HK-2 (cell line): ENCODE results near the gene TRAPPC12.
A peak's percentile ranks its signal among the peaks of the same experiment; 100 is the strongest.
"Not testable (repeated sequence)": the region's sequence is repeated elsewhere in the genome, so short reads cannot be mapped to it uniquely, and the experiment has no call there.

Source experiments
- DNase-seq: peaks from one replicate; pipeline ENCODE4 v3.0.0-alpha.2; 2018; ENCODE audit not compliant: unreplicated experiment

The TRAPPC12 gene

DNA sequence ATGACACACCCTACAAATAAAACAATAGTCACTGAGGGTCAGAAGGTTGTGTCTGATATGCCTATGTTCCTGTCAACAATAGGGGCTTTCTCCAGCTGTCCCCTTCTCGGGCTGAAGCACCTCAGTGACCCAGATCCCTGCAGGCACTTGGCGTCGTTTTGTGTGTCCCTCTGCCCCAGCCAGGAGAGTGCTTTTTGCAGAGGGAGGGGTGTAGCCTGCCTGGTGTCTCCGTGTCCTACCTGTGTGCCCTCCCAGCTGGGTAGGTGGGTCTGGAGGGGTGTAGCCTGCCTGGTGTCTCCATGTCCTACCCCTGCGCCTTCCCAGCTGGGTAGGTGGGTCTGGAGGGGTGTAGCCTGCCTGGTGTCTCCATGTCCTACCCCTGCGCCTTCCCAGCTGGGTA, 74.5 kb downstream of the TRAPPC12 start:
- DNase-seq: not testable (repeated sequence)

DNA sequence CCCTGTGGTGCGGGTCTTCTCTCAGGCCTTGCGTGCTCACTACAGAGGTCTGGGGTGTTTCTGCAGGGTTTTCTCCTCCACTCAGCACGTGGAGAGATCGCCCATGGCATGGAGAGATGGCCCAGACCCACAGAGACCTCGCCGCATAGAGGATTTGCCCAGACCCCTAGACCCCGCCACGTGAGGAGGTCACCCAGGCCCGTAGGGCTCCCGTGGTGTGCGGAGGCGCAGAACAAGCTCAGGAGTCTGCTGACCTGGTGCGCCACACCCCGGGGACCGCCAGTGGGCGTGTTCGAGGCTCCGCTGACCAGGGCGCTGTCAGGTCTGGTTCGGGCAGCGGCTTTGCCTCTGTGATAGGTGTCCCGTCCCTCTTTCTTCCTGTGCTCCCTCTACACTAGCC, 75.3 kb downstream of the TRAPPC12 start:
- DNase-seq: no peak

DNA sequence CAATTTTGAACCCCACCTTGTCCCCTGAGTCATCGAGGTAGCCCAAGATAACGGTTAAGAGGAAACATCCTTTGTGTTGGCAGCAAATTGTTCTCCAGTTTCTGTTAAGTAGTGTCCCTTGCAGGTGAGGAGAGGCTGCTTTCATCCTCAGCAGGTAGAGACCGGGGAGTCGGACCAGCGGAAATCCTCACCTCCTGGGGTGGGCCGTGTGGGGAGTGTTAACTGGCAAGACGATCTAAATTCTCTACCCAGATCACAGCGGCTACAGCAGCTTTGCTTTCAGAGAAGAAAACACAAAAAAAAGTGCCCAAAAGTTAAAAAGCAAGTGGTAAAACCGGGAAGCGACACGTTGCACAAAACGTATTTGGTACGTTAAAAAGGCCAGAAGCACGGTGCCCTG, 76.6 kb downstream of the TRAPPC12 start:
- no peak for DNase-seq

DNA sequence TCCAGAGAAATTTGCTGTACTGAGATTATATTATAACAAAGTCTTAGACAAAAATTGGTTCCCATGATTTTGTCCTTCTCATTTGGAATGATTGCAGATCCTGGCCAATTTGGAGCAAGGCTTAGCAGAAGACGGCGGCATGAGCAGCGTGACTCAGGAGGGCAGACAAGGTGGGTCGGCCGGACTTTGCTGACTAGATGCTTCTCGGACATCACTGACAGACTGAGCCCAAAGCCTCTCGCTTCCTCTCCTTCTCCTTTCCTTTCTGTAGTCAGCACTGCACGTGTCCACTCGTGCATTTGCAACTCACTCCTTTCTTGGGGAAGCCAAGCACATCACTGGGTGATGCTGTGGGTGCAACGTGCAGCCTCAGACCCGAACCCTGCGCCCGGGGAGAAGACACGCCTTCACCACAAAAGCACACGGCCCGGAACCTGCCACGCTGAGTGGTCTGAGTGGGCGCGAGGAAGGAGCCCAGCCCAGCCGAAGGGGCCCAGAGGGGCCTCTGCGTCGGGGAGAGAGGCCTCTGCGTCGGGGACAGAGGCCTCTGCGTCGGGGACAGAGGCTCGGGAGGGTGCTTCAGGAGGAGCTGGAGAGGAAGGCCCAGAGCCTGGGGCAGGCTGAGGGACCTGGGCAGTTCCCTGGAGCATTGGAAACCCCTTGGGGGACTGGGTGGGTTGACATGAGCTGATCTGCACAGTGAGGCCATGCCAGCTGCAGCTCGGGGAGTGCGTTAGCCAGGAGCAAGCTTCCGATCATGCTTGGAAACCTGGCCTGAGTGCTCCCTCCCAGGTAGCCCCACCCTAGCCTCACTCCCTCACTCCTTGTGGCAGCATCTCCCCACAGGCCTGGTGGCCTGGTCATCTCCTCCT, 78.3 kb downstream of the TRAPPC12 start:
- DNase-seq: no peak

DNA sequence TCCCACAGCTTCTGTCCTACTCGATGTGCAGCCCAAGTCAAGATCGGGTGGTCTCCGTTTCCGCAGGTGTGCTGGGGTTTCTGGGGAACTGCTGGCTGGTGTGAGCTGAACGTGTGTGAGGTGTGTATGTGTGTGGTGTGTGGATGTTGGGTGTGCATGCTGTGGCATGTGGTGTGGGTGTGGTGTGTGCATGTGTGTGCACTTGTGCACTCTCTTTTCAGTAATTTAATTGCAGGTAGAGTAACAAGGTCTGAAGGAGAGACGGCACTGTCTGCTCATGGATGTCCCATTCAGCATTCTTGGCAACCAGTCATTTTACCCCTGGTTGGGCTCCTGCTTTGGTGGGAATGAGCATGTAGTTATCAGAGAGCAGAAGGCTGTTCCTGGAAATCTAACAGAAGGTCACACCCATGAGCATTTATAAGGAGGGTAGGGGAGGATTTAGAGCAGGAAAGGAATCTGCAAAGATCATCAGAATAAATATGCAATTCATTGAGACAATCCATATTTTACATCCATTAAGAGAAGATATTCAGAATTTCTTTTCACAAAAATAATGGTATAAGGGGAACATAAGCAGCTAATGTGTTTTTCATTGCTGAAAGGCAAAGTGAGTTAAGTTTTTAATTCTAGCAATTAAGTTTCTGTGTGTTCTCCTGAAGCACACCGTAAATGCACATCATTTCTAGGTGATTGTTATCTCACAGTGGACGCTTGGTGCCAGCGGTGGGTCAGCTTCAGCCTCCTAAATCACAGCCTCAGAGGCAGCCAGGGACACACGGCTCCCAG, 79.1 kb downstream of the TRAPPC12 start:
- DNase-seq: no peak

DNA sequence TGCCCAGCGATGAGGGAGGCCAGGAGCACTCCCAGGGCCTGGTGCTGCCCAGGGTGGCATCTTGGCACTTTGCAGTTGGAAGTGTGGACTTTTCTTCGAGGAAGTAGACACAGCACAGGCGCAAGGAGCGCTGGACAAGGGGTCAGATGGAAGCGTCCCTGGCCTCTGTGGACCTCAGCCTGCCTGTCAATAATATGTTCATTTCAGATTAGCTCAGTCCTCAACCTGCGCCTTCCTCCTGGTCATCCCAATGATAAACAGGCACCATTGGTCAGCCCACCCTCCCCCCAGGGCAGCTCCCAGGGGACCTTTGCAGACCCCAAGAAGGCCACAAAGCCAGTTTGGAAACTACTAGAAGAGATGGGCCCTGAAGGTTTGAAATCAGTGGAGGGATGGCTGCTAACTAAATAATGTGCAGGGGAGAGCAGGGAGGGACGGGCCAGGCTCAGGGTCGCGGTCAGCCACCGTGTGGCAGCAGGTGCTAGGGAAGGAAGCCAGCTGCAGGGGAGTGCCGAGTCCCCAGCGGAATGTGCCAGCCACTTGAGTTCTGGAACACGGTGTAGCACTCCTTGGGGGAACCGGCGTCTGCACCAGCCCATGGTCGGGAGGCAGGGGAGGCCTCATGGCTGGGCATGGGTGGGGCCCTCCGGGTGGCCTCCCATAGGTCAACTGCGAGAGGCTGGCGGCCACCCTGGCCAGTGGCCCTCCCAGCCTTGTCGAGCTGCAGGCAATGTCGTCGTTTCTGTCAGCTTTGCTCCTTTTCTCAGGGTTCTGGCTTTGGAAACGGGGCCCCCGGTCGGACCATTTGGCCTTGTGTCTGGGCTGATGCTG, 79.9 kb downstream of the TRAPPC12 start:
- DNase-seq: no peak

DNA sequence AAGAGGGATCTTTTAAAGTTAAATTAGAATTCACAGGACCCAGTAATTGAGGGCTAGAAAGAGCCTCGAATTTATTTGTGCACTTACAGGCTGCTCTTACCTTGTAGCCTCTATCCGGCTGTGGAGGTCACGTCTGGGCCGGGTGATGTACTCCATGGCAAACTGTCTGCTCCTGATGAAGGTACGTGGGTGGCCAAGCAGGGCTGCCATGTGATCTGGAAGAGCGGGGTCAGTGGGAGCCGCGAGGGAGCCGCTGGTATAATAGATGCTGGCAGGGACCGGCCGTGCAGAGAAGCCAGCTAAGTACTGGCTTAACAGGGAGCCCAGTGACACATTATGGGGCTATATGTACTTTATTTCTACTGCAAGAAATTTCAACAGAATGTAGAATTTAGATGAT, 80.7 kb downstream of the TRAPPC12 start:
- DNase-seq: no peak

DNA sequence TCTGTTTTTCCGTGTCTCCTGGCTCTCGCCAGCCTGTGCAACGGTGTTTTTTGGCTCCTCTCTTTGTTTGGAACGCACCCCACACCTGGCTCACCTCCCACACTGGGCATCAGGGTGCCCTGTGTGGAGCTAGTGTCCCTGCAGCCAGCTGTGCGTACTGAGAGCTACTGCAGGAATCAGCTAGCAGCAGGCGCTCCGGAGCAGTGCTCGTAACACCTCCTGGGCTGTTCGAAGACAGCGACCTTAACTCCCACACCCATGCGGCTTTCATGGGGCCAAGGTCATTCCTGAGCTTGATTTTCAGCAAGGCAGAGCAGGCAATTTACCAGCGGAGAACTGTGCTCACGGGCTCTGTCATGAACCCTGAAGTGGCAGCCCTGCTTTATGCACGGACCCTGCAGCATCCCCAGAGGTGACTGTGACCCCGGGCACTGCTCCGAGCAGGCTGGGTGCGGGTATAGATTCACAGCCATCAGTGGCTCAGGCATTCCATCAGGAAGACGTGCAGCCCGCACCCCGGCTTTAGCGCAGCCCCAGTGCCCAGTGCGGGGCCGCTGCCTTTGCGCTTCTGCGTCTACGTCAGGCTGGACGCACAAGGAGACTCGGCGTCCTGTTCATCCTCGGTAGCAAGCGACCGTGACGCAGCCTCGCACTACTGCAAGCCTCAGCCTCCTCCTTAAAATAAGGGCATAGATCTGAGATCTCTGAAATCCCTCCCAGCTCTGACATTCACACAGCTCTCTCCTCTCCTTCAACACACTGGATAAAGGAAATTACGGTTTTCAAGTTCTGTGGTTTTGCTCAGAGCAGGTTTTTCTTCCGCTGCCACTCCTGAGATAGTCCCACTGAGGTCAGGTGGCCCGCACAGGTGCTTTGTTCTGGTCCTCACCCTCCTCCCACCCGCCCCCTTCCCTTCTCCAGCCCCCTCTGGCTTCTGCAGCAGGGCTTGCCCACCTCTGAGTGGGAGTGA, 81.6 kb downstream of the TRAPPC12 start:
- no peak for DNase-seq

DNA sequence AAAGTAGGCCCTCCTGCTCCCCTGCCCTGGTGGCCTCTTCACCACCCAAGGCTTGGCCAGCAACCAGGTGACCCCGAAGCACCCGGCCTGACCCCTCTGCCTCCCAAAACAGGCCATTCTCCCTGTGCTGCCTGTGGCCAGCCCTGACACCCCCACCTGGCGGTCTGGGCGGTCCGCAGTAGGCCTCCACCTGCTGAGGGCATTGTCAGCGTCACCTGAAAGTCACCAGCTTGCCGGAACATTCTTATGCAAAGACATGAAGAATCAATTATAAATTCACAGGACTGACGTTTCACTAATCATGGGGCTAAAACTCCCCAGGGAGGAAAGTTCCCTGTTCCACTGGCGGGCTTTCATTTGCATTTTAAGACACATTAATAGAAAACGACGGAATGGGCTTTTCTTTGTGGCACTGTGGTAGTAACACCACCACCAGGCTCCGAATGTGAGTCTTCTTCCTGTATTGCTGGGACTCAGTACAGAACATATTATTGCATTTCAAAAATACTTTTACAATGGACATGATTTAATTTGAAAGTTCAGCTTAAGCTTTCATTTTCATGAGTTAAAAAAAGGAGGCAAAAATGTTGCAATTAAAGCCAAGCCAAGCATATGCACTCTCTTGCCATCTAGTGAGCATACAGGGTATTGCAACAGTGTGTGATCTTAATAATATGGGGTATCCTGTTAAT, 82.5 kb downstream of the TRAPPC12 start:
- DNase-seq: no peak

DNA sequence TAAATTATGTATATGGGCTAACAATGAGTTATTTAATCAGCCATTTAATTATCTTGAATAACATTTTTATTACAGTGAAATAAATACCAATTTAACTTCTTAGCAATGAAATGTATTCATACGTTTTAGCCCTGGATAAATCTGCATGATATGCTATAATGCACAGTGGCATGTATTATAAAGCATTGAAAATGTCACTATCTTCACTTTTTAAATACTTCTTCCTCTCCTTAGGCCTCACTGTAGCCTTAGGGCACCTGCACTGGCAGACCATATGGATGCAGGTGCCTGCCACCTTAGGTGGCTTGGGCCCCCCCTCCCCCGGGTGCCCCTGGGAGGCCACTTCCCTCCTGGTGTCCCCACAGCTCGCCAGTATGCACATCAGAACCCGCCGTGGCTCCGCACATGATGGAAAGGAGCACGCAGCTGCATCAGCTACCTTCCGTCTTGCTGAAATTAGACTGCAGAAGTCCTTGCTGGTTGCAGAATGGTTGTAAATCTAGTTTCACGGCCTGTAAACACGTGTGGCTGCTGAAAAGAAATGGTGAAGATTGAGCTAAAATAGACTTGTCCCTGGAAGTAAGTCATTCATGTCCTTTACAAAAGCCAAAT, 83.1 kb downstream of the TRAPPC12 start:
- DNase-seq: no peak

DNA sequence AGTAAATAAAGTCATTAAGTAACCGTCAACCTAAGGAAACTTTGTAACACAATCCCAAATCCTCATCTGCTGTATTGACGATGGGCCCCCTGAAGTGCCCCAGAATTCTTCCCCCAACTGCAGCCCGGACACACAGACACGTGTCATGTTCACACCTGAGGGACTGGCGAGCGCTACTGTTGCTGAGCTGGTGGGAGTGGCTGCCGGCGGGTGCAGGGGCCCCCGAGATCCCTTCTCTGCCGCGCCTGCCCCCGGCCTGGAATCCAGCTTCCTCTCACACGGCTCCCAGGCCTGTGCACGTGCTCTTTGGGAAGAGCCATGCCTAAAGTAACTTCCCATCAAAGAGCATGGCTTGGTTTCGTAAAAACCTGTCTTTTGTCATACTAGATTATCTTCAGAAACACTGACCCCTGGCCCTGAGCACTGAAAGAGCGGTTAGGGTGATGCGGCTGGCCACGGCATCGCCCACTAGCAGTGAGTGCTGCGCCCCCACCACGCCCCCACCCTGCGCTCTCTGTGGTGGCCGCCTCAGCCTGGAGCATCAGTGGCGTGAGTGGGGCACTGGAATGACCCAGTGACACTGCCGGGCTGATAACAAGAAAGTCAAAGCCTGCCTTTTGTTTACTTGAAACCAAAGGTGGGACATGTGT, 83.8 kb downstream of the TRAPPC12 start:
- DNase-seq: no peak

DNA sequence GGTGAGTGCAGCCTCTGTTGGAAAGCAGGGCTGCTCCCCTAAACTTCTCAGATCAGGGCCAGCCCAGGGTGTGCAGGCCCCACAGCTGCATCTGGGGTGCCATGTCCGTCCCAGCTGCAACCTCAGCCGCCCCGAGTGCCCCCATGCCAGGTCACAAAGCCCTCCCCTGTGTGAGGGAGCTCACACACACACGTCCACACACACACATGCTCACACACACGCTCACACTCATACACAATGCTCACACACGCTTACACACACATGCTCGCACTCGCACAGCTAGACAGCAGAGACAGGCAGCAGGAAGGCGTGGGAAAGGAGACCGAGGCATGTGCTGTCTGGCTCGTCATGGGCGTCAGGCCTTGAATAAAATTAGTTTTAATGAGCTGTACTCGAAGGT, 84.5 kb downstream of the TRAPPC12 start:
- DNase-seq: no peak

DNA sequence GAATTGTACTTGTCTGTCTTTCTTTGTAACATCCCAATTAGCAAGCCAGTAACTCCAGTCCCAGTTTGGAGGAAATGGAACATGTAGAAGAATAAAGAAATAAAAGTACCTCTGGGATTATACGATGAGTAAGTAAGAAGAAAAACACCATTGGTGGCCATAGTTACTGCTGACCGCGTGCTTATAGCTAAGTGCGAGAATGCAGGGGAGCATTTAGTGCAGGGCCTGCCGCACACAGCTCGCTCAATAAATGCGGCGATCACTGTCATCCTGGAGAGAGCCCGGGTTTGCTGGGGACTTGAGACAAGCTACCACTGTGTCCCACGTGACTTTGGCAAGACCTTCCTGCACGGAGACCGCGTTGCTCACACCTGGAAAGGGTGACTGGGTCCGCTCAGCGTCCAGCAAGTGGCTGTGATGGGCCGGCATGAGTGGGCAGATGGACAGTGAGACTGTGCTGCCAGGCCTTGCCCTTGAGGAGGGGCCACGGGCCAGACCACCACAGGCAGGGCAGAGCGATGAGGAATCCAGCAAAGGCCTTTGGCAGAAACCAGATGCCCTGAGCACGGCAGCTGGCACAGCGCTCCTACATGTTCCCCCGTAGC, 85.0 kb downstream of the TRAPPC12 start:
- DNase-seq: no peak

DNA sequence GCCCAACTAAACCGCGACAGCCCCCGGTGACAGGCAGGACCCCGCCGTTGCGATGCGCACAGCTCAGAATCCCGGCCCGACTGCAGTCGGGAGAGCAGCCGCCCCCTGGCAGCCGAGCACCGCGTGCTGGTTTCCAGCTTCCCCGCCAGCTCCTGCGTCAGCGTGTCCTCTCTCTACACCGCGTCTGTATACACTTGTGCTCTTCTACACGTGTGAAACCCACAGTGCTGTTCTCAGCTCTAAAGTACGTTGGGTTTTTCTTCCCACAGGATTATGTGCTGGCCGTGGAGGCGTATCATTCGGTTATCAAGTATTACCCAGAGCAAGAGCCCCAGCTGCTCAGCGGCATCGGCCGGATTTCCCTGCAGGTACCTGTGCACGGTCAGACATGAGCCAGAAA, 85.8 kb downstream of the TRAPPC12 start:
- DNase-seq: no peak

DNA sequence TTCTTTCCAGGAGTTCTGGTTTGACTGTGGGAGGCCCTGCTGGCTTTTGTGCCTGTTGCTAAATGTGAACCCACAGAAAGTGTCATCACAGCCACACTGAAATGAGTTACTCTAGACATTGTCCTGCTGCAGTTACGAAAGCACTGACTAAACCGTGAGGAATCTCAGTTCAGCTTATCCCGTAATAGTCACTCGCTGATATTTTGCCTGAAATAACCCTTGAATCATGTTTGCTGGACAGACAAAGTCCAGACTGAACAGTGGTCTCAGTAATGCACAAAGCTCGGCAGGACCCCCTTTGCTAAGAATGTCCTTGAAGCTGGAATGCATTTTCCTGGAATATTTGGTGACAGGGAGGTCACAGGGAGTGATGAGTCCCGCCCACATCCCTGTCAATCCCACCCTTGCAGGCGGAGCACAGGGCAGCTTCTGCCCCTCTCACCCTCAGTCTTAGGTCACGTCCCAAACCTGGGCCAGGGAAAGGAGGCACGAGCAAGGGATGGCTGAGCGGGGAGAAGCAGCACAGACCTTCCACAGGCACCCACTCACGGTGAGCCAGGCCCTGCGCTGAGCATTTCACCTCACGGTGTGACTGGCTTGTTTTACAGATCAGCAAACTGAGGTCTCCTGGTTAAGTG, 86.5 kb downstream of the TRAPPC12 start:
- peak; percentile 20 for DNase-seq

DNA sequence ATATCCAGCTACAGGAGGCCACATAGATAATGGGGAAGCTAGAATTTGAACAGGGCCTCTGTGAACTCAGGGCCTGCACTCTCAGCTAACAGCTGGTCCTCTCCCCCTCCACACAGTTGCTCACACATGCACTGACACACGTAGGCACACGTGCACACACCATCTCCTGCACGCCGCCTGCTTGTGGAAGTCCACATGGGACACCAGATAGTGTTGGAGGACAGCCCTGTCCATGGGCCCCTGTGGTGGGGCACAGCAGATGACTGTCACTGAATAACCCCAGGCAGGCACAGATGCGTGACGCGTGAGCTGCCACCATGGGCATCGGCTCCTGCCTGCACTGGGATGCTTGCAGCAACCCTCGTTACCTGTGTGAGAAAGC, 87.0 kb downstream of the TRAPPC12 start:
- no peak for DNase-seq

DNA sequence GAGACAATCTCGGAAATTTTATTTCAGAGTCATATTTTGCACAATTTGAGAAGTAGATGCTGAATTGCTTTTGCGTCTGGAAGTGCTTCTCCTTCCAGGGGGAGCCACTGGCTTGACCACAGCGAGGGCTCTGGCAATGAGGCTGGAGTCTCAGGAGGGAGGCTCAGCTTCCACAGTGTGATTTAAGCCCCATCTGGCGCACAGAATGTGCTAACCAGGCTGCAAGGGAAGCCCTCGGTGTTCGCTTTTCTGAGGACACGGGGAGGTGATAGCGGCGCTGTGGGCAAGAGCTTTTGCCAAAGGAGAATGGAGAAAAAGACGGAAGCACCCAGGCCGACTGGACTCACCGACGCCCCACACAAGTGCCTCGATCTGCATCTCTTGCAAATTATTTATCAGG, 87.5 kb downstream of the TRAPPC12 start:
- no peak for DNase-seq

DNA sequence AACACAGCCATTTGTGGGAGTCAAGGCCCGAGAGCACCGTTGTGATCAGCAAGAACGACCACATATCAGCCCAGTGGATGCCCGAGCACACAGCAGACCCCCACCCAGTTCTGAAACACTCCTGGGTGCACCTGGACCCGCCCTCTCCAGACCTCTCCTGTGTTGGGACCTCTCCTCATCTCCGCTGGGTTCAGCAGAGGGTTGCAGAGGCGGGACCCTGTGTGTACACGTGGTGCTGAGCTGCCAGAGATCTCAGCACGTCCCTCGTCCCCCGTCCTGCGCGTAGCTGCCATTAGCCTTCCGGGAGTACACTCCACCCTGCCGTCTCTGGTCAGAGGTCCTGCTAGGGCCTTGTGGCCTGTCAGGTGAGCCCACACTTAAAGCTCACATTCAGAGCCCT, 88.2 kb downstream of the TRAPPC12 start:
- no peak for DNase-seq
